ENCODE data around the gene ADAMTS9. TPM values are rescaled to one million over a fixed set of nuclear protein-coding genes. Genes with fewer than 3 reads are reported as not detected.

The ADAMTS9 gene
- total RNA-seq, 6 donors from 2014 or later = 12.3 to 54.9 (median 26.6) TPM

DNA sequence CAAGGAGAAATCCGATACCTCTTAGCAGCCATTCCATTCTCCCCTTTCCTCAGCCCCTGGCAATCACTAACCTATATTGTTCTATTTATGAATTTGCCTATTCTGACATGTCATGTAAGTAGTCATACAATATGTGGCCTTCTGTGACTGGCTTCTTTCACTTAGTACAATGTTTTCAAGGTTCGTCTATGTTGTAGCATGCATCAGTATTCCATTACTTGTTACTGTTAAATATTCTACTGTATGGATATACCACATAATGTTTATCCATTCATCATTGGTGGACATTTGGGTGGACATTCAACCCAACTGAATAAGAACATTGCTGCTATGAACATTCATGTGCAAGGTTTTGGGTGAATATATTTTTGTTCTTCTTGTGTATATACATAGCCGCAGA is 23.4 kb downstream of the ADAMTS9 start:
- Histone ChIP-seq H3K27ac (no peak overlapping the region), H3K36me3 (no peaks in the 10 kb centered on the region), H3K4me1 (peaks cover 5 to 24% (median 10%) of the 10 kb centered on the region in 4 donors), H3K4me3 (no peak overlapping the region), H3K9me3 (no peaks in the 10 kb centered on the region), H3K27me3 (no peaks in the 10 kb centered on the region)
- DNase-seq (no peak), ATAC-seq (ENCODE audit: low FRiP score in 2 of 2) (no peak)
- 91 to 93% methylated on average over 3 of the region's 3 CpGs for WGBS, 2 donors
- no peak for TF ChIP-seq CTCF (IDR thresholded peaks at IDR 0.05)
- no peak for TF ChIP-seq POLR2AphosphoS5 (IDR thresholded peaks at IDR 0.05)
- TF ChIP-seq POLR2A (IDR thresholded peaks at IDR 0.05) = no peak
- TF ChIP-seq EP300 (IDR thresholded peaks at IDR 0.05) = no peak

DNA sequence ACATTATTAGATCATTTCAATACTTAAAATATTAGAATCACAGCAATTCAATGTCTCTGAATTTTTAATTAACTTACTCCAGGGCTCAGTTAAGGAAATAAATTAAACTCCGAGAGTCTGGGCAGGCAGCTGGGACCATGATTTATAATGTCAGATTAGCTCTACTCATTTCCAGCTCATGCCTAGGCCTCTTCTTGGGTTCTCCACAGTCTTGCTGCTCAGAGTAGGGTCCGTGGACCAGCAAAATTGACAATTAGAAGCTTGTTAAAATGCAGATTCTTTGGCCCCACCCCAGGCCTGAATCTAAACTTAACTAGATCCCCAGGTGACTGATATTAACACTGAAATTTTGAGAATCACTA is 28.2 kb downstream of the ADAMTS9 start:
- no peak for ATAC-seq (ENCODE audit: low FRiP score in 2 of 2)
- DNase-seq = no peak
- 91 to 100% methylated on average over 2 of the region's 2 CpGs for WGBS, 2 donors
- no peaks in the 10 kb centered on the region for H3K4me1 ChIP-seq
- TF ChIP-seq POLR2AphosphoS5 (IDR thresholded peaks at IDR 0.05) = no peak
- no peak for TF ChIP-seq EP300 (IDR thresholded peaks at IDR 0.05)
- TF ChIP-seq CTCF (IDR thresholded peaks at IDR 0.05) = no peak
- TF ChIP-seq POLR2A (IDR thresholded peaks at IDR 0.05) = no peak
- no peaks in the 10 kb centered on the region for H3K9me3 ChIP-seq
- no peak overlapping the region for H3K27ac ChIP-seq
- peaks cover 0 to 37% (median 5%) of the 10 kb centered on the region in 4 donors for H3K36me3 ChIP-seq
- no peaks in the 10 kb centered on the region for H3K27me3 ChIP-seq
- no peak overlapping the region for H3K4me3 ChIP-seq

GRCh38 chr3:64658001-64658400 is 29.8 kb downstream of the ADAMTS9 start:
- H3K27ac ChIP-seq = no peak overlapping the region
- 86 to 96% methylated on average over 4 of the region's 4 CpGs for WGBS, 2 donors
- no peak for DNase-seq
- no peaks in the 10 kb centered on the region for H3K4me1 ChIP-seq
- peaks cover 0 to 48% (median 5%) of the 10 kb centered on the region in 4 donors for H3K36me3 ChIP-seq
- no peak for TF ChIP-seq CTCF (IDR thresholded peaks at IDR 0.05)
- TF ChIP-seq POLR2AphosphoS5 (IDR thresholded peaks at IDR 0.05) = no peak
- TF ChIP-seq EP300 (IDR thresholded peaks at IDR 0.05) = no peak
- no peak for TF ChIP-seq POLR2A (IDR thresholded peaks at IDR 0.05)
- no peak overlapping the region for H3K4me3 ChIP-seq
- H3K27me3 ChIP-seq = no peaks in the 10 kb centered on the region
- no peak for ATAC-seq (ENCODE audit: low FRiP score in 2 of 2)
- H3K9me3 ChIP-seq = no peaks in the 10 kb centered on the region

- ATAC-seq (ENCODE audit: low FRiP score in 2 of 2) (no peak), DNase-seq (peak in 1 of 2 donors; percentile 17)
- Histone ChIP-seq H3K4me3 (no peak overlapping the region), H3K27ac (no peak overlapping the region), H3K36me3 (peaks cover 0 to 48% (median 5%) of the 10 kb centered on the region in 4 donors), H3K27me3 (no peaks in the 10 kb centered on the region), H3K4me1 (peaks cover 0 to 2% (median 1%) of the 10 kb centered on the region in 4 donors), H3K9me3 (no peaks in the 10 kb centered on the region)
- 97 to 98% methylated on average over 4 of the region's 4 CpGs for WGBS, 2 donors
- no peak for TF ChIP-seq EP300 (IDR thresholded peaks at IDR 0.05)
- TF ChIP-seq POLR2A (IDR thresholded peaks at IDR 0.05) = no peak
These were observed 31.3 kb downstream of the ADAMTS9 start for GRCh38 chr3:64656544-64656943.

- no peak for ATAC-seq (ENCODE audit: low FRiP score in 2 of 2)
- no peak for TF ChIP-seq POLR2AphosphoS5 (IDR thresholded peaks at IDR 0.05)
- no peak for TF ChIP-seq EP300 (IDR thresholded peaks at IDR 0.05)
- TF ChIP-seq CTCF (IDR thresholded peaks at IDR 0.05) = no peak
- no peak for TF ChIP-seq POLR2A (IDR thresholded peaks at IDR 0.05)
- Histone ChIP-seq H3K27me3 (no peaks in the 10 kb centered on the region), H3K9me3 (no peaks in the 10 kb centered on the region), H3K4me1 (peaks cover 0 to 10% (median 4%) of the 10 kb centered on the region in 4 donors), H3K27ac (no peak overlapping the region), H3K4me3 (no peak overlapping the region), H3K36me3 (peaks cover 0 to 50% (median 5%) of the 10 kb centered on the region in 4 donors)
- WGBS, 2 donors = 79 to 88% methylated on average over 4 of the region's 4 CpGs
- DNase-seq = no peak
These were observed 32.6 kb downstream of the ADAMTS9 start for GRCh38 chr3:64655160-64655559.

All from upper lobe of left lung (tissue), 6 donors.